ENCODE results near the gene ARHGEF17. TPM values are rescaled to one million over a fixed set of nuclear protein-coding genes. Genes with fewer than 3 reads are reported as not detected.
A peak's percentile ranks its signal among the peaks of the same experiment; 100 is the strongest.

ARHGEF17 gene
- polyA plus RNA-seq, 3 donors from 2014 or later = not detected

DNA sequence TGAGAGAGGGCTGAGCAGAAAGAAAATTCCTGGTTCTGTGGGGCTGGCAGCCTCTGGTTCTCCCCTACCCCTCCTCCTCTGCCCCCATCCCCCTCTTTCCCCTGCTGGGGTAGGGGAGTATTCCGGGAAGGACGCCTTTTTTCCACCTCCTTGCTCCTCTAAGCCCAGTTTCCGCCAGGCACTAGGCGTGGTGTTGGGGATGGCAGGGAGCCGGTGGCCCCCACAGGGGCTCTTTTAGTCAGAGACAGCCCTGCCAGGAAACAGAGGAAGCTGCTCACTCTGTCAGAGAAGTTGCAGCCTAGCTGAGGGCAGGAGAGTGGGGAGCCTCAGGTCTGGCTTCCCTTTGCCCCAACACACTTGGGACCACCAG is 15.6 kb upstream of the ARHGEF17 start:
- Mint-ChIP-seq H3K36me3 (no peaks in the 10 kb centered on the region), H3K9me3 (no peaks in the 10 kb centered on the region), H3K27me3 (ENCODE audit: low read depth in 3 of 3) (peaks cover 0 to 7% (median 2%) of the 10 kb centered on the region in 3 donors), H3K4me3 (no peak overlapping the region), H3K4me1 (peaks cover 9% of the 10 kb centered on the region in 2 donors), H3K27ac (no peak overlapping the region)
- no peak for DNase-seq

DNA sequence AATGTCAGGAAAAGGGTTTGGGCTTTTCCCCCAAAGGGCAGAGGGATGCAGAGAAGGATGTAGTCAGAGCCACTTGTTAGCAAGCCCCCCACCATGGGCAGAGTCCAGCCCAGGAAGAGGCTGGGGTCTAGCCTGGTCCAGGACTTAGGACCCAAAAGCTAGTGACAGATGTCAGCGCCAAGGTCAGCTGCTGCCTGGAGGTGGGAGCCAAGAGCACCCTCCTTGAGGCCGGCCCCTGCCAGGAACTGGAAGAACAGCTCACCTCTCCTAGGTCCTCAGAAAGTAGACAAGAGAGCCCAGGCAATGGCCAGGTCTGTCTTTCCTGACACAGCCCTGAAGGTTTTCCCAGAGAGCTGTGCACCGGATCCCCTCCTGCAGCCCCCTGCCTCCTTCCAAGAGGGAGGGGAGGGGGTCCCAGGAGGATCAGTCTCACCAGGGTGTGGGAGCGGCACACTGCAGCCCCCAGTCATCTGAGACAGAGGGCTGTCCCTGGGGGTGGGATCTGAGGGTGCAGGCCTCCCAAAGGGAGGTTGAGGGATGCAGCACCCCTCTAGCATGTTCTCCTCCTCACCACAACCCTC is 14.6 kb upstream of the ARHGEF17 start:
- no peak overlapping the region for H3K4me3 Mint-ChIP-seq
- H3K27me3 Mint-ChIP-seq (ENCODE audit: low read depth in 3 of 3) = peaks cover 2 to 7% (median 4%) of the 10 kb centered on the region in 3 donors
- H3K36me3 Mint-ChIP-seq = no peaks in the 10 kb centered on the region
- H3K4me1 Mint-ChIP-seq = peaks cover 9% of the 10 kb centered on the region in 2 donors
- no peak overlapping the region for H3K27ac Mint-ChIP-seq
- no peak for DNase-seq
- no peaks in the 10 kb centered on the region for H3K9me3 Mint-ChIP-seq

DNA sequence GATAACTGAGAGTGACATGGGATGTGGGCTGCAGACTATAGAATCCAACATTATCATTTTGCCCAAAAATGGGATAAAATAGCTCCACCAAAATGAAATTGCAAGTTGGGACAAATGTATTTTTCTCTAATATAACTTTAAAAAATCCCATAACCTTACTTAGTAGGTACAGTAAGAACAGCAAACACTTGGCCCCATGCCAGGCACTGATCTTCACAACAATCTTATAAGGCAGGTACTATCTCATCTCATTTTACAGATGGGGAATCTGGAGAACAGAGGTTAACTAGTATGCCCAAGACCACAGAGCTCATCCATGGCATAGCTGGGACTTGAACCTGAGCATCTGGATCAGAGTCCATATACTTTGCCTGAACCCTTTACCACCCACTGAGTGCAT is 13.5 kb upstream of the ARHGEF17 start:
- Mint-ChIP-seq H3K9me3 (no peaks in the 10 kb centered on the region), H3K27me3 (ENCODE audit: low read depth in 3 of 3) (peaks cover 2 to 7% (median 4%) of the 10 kb centered on the region in 3 donors), H3K36me3 (no peaks in the 10 kb centered on the region), H3K4me1 (peaks cover under 1% of the 10 kb centered on the region in 2 donors), H3K4me3 (no peak overlapping the region), H3K27ac (no peak overlapping the region)
- DNase-seq = no peak

DNA sequence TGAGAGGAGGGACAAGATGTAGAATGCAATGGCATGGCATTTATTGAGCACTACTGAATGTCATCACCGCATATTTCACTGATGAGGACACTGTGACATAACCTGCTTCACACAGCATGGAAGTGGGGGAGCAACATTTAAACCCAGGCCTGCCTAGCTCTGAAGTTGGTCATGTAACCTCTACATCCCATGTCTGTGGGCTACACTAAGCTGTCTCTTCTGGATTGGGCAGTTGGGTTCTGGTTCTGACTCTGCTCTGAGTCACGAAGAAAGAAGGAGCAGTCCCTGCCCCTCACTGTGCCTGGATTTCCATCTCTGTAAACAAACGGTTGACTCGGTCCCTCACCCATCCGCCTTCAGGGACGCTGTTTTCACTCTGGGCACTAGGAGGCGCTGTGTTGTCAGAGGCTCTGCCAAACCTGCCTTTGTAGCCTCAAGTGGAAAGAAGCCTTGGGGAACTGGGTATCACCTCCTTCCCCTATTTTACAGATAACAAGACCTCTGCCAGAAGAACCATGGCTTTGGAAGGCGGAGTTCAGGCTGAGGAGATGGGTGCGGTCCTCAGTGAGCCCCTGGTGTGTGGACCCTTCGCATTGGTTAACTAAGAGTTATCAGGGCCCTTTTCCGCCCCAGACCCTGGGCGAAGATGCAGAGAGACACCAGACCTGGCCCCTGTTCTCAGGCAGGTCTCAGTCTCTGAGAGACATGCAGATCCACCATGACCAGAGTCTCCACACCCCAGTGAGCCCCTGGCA is 12.7 kb upstream of the ARHGEF17 start:
- H3K36me3 Mint-ChIP-seq = no peaks in the 10 kb centered on the region
- H3K27me3 Mint-ChIP-seq (ENCODE audit: low read depth in 3 of 3) = peaks cover 2 to 7% (median 5%) of the 10 kb centered on the region in 3 donors
- no peaks in the 10 kb centered on the region for H3K4me1 Mint-ChIP-seq
- no peak overlapping the region for H3K4me3 Mint-ChIP-seq
- H3K9me3 Mint-ChIP-seq = no peaks in the 10 kb centered on the region
- H3K27ac Mint-ChIP-seq = no peak overlapping the region
- peak; percentile 46 to 50 (median 48) for DNase-seq

DNA sequence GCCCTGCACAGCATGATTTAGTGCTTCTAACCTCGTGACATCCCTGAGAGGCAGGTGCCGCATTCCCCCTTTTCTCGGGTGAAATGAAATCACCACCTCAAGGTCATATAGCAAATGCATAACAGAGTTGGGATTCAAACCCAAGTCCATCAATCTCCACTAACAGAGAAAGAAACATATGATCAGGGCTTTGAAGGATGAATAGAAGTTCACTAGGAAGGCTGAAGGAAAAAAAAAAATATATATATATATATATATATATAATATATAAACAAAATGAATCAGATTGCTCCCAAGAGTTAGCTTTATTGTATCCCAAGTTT is 12.1 kb upstream of the ARHGEF17 start:
- H3K27ac Mint-ChIP-seq = no peak overlapping the region
- peaks cover 2 to 7% (median 5%) of the 10 kb centered on the region in 3 donors for H3K27me3 Mint-ChIP-seq (ENCODE audit: low read depth in 3 of 3)
- no peaks in the 10 kb centered on the region for H3K36me3 Mint-ChIP-seq
- no peak overlapping the region for H3K4me3 Mint-ChIP-seq
- H3K9me3 Mint-ChIP-seq = no peaks in the 10 kb centered on the region
- no peak for DNase-seq
- H3K4me1 Mint-ChIP-seq = no peaks in the 10 kb centered on the region

DNA sequence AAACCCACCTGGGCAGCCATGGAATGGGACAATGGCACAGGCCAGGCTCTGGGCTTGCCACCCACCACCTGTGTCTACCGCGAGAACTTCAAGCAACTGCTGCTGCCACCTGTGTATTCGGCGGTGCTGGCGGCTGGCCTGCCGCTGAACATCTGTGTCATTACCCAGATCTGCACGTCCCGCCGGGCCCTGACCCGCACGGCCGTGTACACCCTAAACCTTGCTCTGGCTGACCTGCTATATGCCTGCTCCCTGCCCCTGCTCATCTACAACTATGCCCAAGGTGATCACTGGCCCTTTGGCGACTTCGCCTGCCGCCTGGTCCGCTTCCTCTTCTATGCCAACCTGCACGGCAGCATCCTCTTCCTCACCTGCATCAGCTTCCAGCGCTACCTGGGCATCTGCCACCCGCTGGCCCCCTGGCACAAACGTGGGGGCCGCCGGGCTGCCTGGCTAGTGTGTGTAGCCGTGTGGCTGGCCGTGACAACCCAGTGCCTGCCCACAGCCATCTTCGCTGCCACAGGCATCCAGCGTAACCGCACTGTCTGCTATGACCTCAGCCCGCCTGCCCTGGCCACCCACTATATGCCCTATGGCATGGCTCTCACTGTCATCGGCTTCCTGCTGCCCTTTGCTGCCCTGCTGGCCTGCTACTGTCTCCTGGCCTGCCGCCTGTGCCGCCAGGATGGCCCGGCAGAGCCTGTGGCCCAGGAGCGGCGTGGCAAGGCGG is 11.4 kb upstream of the ARHGEF17 start:
- no peak for DNase-seq
- Mint-ChIP-seq H3K4me3 (no peak overlapping the region), H3K9me3 (no peaks in the 10 kb centered on the region), H3K4me1 (no peaks in the 10 kb centered on the region), H3K27ac (no peak overlapping the region), H3K36me3 (no peaks in the 10 kb centered on the region), H3K27me3 (ENCODE audit: low read depth in 3 of 3) (peaks cover 2 to 7% (median 5%) of the 10 kb centered on the region in 3 donors)

DNA sequence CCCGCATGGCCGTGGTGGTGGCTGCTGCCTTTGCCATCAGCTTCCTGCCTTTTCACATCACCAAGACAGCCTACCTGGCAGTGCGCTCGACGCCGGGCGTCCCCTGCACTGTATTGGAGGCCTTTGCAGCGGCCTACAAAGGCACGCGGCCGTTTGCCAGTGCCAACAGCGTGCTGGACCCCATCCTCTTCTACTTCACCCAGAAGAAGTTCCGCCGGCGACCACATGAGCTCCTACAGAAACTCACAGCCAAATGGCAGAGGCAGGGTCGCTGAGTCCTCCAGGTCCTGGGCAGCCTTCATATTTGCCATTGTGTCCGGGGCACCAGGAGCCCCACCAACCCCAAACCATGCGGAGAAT is 10.9 kb upstream of the ARHGEF17 start:
- no peaks in the 10 kb centered on the region for H3K4me1 Mint-ChIP-seq
- H3K27me3 Mint-ChIP-seq (ENCODE audit: low read depth in 3 of 3) = peaks cover 2 to 9% (median 5%) of the 10 kb centered on the region in 3 donors
- no peaks in the 10 kb centered on the region for H3K9me3 Mint-ChIP-seq
- no peaks in the 10 kb centered on the region for H3K36me3 Mint-ChIP-seq
- DNase-seq = no peak
- no peak overlapping the region for H3K27ac Mint-ChIP-seq
- H3K4me3 Mint-ChIP-seq = no peak overlapping the region

DNA sequence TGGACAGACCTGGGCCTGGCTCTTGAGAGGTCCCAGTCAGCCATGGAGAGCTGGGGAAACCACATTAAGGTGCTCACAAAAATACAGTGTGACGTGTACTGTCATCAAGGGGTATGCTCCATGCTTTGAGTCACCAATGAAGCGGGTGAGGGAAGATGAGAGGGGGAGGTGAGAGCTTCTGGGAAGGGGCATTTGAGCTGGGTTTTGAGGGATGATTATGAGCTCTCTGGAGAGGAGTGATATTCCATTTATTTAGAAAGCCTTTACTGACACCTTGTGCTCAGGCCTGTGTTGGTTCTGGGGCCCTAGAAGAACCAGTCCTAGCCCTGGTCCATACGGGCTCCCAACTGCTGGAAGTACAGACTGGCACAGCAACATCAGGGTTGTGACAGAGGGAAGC is 10.4 kb upstream of the ARHGEF17 start:
- DNase-seq = no peak
- Mint-ChIP-seq H3K36me3 (no peaks in the 10 kb centered on the region), H3K27me3 (ENCODE audit: low read depth in 3 of 3) (peaks cover 2 to 10% (median 5%) of the 10 kb centered on the region in 3 donors), H3K4me1 (no peaks in the 10 kb centered on the region), H3K9me3 (no peaks in the 10 kb centered on the region), H3K27ac (peak overlapping the region in 1 of 6 donors; percentile 61), H3K4me3 (no peak overlapping the region)

DNA sequence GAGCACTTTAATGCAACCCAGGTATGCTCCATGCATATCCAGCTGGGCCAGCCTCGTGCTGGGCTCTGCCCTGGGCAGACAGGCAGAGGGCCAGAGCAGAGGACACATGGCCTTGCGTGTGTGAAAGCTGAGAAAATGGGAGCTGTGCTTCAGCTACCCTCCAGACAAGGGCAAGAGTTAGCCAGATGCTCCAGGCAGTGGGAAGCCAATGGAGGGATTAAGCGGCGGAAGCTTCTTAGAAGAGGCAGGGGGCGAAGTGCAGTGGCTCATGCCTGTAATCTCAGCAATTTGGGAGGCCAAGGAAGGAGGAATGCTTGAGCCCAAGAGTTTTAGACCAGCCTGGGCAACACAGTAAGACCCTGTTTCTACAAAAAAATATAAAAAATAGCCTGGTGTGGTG is 9.8 kb upstream of the ARHGEF17 start:
- no peak for DNase-seq
- Mint-ChIP-seq H3K27ac (peak overlapping the region in 1 of 6 donors; percentile 61), H3K4me3 (no peak overlapping the region), H3K36me3 (no peaks in the 10 kb centered on the region), H3K9me3 (no peaks in the 10 kb centered on the region), H3K4me1 (no peaks in the 10 kb centered on the region), H3K27me3 (ENCODE audit: low read depth in 3 of 3) (peaks cover 2 to 8% (median 4%) of the 10 kb centered on the region in 3 donors)

DNA sequence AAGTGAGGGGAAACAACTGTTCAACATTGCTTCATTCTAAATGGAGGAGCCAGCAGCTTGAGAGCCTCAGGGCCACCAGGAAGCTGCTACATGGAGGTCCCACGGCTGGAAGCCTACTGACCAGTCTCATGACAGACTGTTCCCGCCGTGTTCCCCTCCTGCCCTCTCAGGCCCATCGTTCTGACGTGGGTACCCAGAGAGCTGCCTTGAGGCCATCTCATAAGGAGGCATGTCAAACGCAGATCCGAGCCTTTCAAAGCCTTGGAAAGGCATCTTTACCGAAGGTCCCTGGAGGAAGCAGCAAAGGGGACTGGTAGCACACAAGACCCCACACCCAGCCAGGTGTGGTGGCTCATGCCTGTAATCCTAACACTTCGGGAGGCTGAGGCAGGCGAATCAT is 8.3 kb upstream of the ARHGEF17 start:
- Mint-ChIP-seq H3K27ac (no peak overlapping the region), H3K9me3 (no peaks in the 10 kb centered on the region), H3K4me1 (no peaks in the 10 kb centered on the region), H3K27me3 (ENCODE audit: low read depth in 3 of 3) (peaks cover 5 to 10% (median 5%) of the 10 kb centered on the region in 3 donors), H3K4me3 (no peak overlapping the region), H3K36me3 (no peaks in the 10 kb centered on the region)
- no peak for DNase-seq

DNA sequence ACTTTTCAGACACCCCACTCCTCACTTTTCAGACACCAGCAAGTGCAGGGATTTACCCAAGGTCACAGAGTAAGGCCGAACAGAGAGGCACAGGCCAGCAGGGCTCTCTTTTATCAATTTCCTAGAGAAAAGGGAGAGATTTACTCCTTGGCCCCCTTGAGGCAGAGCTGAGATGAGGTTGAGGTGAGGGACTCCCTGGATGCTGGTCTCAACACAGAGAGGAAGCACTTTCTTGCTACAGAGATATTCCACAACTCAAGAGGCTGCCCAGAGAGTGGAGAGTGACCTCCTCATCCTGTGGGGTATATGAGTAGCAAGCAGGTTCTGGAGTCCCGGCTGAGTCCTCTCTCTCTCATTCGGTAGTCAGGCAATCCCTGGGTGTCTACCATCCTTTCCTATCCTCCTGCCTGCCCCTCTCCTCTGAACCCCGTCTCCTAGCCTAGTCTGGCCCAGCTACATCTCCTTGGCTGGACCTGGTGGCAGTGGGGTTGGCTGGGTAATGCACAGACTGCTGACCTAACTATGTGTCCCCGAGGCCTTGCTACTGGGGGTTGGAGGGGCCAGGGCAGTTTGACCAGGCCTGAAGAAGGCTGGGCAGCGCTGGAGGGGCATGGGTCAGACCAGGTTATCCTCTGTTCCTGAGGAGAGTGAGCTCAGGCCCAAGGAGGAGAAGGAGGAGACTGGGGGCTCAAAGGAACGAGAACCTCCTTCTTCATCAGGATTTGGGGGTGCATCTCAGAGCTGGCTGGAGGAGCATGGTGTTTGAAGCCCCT is 1.8 kb upstream of the ARHGEF17 start:
- peaks cover 11 to 12% of the 10 kb centered on the region in 2 donors for H3K4me1 Mint-ChIP-seq
- H3K27ac Mint-ChIP-seq = no peak overlapping the region
- H3K27me3 Mint-ChIP-seq (ENCODE audit: low read depth in 3 of 3) = peaks cover 5 to 18% (median 18%) of the 10 kb centered on the region in 3 donors
- H3K4me3 Mint-ChIP-seq = peak overlapping the region in 4 of 5 donors; percentile 33 to 97 (median 52)
- H3K9me3 Mint-ChIP-seq = no peaks in the 10 kb centered on the region
- no peak for DNase-seq
- H3K36me3 Mint-ChIP-seq = no peaks in the 10 kb centered on the region

DNA sequence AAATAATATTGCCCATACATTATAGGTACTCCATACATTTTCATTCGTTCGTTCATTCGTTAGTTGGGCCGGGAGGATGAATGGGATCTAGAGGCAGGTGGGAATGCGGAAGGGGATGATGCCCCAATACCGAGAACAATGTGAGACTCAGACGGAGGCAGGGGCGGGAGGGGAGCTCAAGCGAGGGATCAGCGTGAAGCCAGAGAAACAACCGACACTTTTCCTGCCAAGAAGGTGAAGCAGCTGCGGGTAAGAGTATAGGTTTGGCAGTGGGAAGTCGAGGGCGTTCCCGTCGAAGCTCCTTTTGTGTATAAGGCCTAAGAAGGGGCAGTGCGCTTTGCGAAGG is 1.1 kb upstream of the ARHGEF17 start:
- H3K4me3 Mint-ChIP-seq = peak overlapping the region; percentile 84 to 98 (median 97)
- H3K4me1 Mint-ChIP-seq = peaks cover 11 to 12% of the 10 kb centered on the region in 2 donors
- no peaks in the 10 kb centered on the region for H3K36me3 Mint-ChIP-seq
- no peaks in the 10 kb centered on the region for H3K9me3 Mint-ChIP-seq
- no peak for DNase-seq
- H3K27me3 Mint-ChIP-seq (ENCODE audit: low read depth in 3 of 3) = peaks cover 5 to 21% (median 18%) of the 10 kb centered on the region in 3 donors
- H3K27ac Mint-ChIP-seq = peak overlapping the region in 3 of 6 donors; percentile 69 to 83 (median 73)

DNA sequence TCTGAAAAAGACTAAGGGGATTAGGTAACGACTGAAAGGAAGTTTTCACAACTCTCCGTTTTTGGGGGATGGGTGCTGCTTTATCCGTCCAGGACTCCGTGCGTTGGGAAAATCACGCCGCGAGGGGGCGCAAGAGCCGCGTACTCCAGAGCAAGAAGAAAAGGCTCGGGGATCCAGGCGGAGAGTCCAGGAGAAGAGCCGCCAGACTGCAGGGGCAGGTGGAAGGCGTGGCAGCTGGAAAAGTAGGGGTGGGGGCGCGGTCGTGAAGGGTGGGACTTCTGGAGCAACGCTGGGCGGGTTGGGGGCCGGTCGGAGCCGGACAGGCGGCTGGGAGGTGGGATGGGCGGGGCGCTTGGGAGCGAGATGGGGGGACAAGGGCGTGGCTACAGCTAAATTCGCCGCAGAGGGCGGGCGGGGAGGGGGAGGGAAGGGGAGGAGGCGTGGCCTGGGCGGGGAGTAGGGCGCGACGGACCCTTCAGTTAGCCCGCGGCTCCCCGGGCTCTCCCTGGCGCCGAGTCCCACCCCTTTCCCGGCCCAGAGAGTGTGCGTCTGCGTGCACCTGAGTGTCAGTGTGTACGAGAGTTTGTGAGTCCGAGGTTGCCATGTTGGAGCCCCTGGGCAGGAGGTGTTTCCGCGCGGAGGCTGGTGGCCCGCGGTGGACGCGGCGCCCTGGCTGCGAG is 613 bp upstream of the ARHGEF17 start:
- no peaks in the 10 kb centered on the region for H3K9me3 Mint-ChIP-seq
- peaks cover 5 to 22% (median 16%) of the 10 kb centered on the region in 3 donors for H3K27me3 Mint-ChIP-seq (ENCODE audit: low read depth in 3 of 3)
- H3K4me1 Mint-ChIP-seq = peaks cover 11 to 12% of the 10 kb centered on the region in 2 donors
- peak; percentile 77 to 81 (median 77) for DNase-seq
- peak overlapping the region in 3 of 6 donors; percentile 69 to 83 (median 73) for H3K27ac Mint-ChIP-seq
- no peaks in the 10 kb centered on the region for H3K36me3 Mint-ChIP-seq
- H3K4me3 Mint-ChIP-seq = peak overlapping the region; percentile 84 to 98 (median 97)
